Activated T-helper 17 cell treated with anti-CD3 and anti-CD28 coated beads, Interleukin-2, amount 50 U/mL, for 72 hours (primary cell): Measurements from ENCODE around the gene SLC4A9. TPM values are rescaled to one million over a fixed set of nuclear protein-coding genes. Genes with fewer than 3 reads are reported as not detected.
A peak's percentile ranks its signal among the peaks of the same experiment; 100 is the strongest.

Experiments
- ATAC-seq: fragments of 150-1000 bp; cut with Tn5 transposase; replicated peaks from 2 replicates; pipeline ENCODE4 v1.10.0; 2021; ENCODE audit warnings: mild to moderate bottlenecking, moderate library complexity
- H3K27ac Mint-ChIP-seq: one replicate; pipeline ENCODE4 v1.8.0; 2022; ENCODE audit warnings: mixed read lengths
- H3K27me3 Mint-ChIP-seq: one replicate; pipeline ENCODE4 v1.8.0; 2022; ENCODE audit warnings: mixed read lengths
- H3K36me3 Mint-ChIP-seq: one replicate; pipeline ENCODE4 v1.8.0; 2022; ENCODE audit warnings: low read depth, mild to moderate bottlenecking, mixed read lengths
- H3K4me1 Mint-ChIP-seq: one replicate; pipeline ENCODE4 v1.8.0; 2022; ENCODE audit warnings: mixed read lengths
- H3K4me3 Mint-ChIP-seq: one replicate; pipeline ENCODE4 v1.8.0; 2022; ENCODE audit warnings: mild to moderate bottlenecking, mixed read lengths
- H3K9me3 Mint-ChIP-seq: one replicate; pipeline ENCODE4 v1.8.0; 2022; ENCODE audit warnings: mixed read lengths
- total RNA-seq, 2 donors: library from RNA; stranded (reverse); gene quantifications; one replicate each; pipeline ENCODE4 v1.2.3, GENCODE V29; 2022

SLC4A9 gene
- total RNA-seq, 2 donors from 2014 or later = 0.26 TPM

GRCh38 chr5:140388052-140388451 lies 28.1 kb downstream of the SLC4A9 start:
- no peaks in the 10 kb centered on the region for H3K9me3 Mint-ChIP-seq
- H3K4me1 Mint-ChIP-seq = peaks cover 6% of the 10 kb centered on the region
- no peak for ATAC-seq
- no peak overlapping the region for H3K27ac Mint-ChIP-seq
- no peaks in the 10 kb centered on the region for H3K27me3 Mint-ChIP-seq
- H3K4me3 Mint-ChIP-seq = no peak overlapping the region
- no peaks in the 10 kb centered on the region for H3K36me3 Mint-ChIP-seq

GRCh38 chr5:140391312-140391711 lies 31.3 kb downstream of the SLC4A9 start:
- Mint-ChIP-seq H3K36me3 (no peaks in the 10 kb centered on the region), H3K27me3 (no peaks in the 10 kb centered on the region), H3K9me3 (no peaks in the 10 kb centered on the region), H3K4me3 (no peak overlapping the region), H3K27ac (no peak overlapping the region), H3K4me1 (no peaks in the 10 kb centered on the region)
- ATAC-seq = no peak

- no peaks in the 10 kb centered on the region for H3K27me3 Mint-ChIP-seq
- H3K4me1 Mint-ChIP-seq = no peaks in the 10 kb centered on the region
- H3K36me3 Mint-ChIP-seq = no peaks in the 10 kb centered on the region
- H3K9me3 Mint-ChIP-seq = no peaks in the 10 kb centered on the region
- no peak overlapping the region for H3K4me3 Mint-ChIP-seq
- ATAC-seq = no peak
- H3K27ac Mint-ChIP-seq = no peak overlapping the region
Measured at GRCh38 chr5:140391732-140392131, 31.7 kb downstream of the SLC4A9 start.

DNA sequence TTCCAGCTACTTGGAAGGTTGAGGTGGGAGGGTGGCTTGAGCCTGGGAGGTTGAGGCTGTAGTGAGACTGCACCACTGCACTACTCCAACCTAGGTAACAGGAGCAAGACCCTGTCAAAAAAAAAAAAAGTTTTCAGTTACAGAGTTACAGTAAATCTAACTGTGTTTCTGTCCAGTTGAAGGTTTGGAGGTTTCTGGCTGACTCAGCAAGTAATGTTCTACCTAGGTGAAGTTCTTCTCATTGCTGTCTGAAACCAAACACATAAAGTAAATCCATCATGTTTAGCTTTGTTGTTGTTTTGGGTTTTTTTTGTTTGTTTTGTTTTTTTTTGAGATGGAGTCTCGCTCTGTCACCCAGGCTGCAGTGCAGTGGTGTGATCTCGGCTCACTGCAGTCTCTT lies 33.7 kb downstream of the SLC4A9 start:
- H3K4me1 Mint-ChIP-seq = no peaks in the 10 kb centered on the region
- H3K27ac Mint-ChIP-seq = no peak overlapping the region
- no peaks in the 10 kb centered on the region for H3K36me3 Mint-ChIP-seq
- no peaks in the 10 kb centered on the region for H3K9me3 Mint-ChIP-seq
- no peak for ATAC-seq
- no peaks in the 10 kb centered on the region for H3K27me3 Mint-ChIP-seq
- no peak overlapping the region for H3K4me3 Mint-ChIP-seq

- Mint-ChIP-seq H3K36me3 (no peaks in the 10 kb centered on the region), H3K4me1 (peaks cover under 1% of the 10 kb centered on the region), H3K27me3 (no peaks in the 10 kb centered on the region), H3K27ac (no peak overlapping the region), H3K9me3 (no peaks in the 10 kb centered on the region), H3K4me3 (no peak overlapping the region)
- ATAC-seq = no peak
Measured at GRCh38 chr5:140398379-140398811, 38.4 kb downstream of the SLC4A9 start.

DNA sequence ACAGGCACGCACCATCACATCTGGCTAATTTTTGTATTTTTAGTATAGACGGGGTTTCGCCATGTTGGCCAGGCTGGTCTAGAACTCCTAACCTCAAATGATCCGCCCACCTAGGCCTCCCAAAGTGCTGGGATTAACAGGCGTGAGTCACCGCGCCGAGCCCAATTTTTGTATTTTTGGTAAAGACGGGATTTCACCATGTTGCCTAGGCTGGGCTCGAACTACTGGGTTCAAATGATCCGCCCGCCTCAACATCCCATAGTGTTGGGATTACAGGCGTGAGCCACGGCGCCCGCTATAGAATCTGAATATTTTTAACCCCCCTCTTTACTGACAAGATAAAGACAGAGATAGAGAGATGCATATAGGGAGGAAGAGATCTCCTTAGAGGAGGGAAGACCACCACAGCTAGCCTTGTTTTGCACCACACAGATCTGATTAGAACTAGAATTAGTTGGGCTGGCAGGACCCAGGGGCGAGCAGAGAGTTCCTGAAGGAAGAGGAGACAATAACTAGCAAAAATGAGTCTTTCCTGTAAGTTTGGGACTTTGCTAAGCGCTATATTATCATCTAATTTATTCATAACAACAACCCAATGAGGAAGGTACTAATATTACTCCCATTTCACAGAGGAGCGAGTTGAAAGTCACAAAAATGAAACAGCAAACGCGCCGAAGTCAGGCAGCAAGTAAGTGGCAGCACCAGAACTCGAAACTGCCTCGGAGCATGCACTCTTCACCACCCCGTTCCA lies 40.2 kb downstream of the SLC4A9 start:
- Mint-ChIP-seq H3K36me3 (no peaks in the 10 kb centered on the region), H3K27me3 (no peaks in the 10 kb centered on the region), H3K27ac (no peak overlapping the region), H3K4me3 (no peak overlapping the region), H3K4me1 (peaks cover 14% of the 10 kb centered on the region), H3K9me3 (no peaks in the 10 kb centered on the region)
- ATAC-seq = peak; percentile 0

DNA sequence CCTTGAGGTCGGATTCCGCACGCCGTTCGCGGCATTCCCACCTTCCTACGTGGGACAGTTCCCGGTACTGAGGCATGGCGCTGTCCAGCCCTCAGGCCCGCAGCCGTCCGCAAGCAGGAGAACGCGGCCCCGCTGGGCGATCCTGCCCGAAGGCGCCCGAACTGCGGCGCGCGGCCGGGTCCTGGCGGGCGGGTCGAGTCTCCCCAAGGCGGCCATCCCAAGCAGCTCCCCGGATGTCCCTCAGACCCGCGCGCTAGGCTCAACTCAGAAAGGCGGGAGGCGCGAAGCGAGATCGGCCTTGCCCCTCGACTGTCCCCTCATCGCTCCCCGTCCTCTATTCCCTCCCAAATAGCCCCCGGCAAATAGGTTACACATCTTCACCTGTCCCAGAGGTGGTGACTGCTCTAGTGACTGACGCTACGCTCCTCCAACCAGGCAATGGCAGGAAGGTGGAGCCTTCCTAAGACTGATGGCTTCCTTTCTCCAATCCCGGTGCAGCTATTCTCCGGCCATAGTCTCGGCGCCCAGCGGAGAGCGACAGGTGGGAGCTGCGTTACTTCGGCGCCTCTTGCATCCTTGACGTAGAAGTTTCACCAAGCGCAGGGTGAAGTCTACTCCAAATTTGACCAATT lies 40.9 kb downstream of the SLC4A9 start:
- H3K27ac Mint-ChIP-seq = no peak overlapping the region
- H3K27me3 Mint-ChIP-seq = no peaks in the 10 kb centered on the region
- ATAC-seq = peak; percentile 79
- H3K36me3 Mint-ChIP-seq = peaks cover under 1% of the 10 kb centered on the region
- H3K9me3 Mint-ChIP-seq = no peaks in the 10 kb centered on the region
- no peak overlapping the region for H3K4me3 Mint-ChIP-seq
- H3K4me1 Mint-ChIP-seq = peaks cover 15% of the 10 kb centered on the region

DNA sequence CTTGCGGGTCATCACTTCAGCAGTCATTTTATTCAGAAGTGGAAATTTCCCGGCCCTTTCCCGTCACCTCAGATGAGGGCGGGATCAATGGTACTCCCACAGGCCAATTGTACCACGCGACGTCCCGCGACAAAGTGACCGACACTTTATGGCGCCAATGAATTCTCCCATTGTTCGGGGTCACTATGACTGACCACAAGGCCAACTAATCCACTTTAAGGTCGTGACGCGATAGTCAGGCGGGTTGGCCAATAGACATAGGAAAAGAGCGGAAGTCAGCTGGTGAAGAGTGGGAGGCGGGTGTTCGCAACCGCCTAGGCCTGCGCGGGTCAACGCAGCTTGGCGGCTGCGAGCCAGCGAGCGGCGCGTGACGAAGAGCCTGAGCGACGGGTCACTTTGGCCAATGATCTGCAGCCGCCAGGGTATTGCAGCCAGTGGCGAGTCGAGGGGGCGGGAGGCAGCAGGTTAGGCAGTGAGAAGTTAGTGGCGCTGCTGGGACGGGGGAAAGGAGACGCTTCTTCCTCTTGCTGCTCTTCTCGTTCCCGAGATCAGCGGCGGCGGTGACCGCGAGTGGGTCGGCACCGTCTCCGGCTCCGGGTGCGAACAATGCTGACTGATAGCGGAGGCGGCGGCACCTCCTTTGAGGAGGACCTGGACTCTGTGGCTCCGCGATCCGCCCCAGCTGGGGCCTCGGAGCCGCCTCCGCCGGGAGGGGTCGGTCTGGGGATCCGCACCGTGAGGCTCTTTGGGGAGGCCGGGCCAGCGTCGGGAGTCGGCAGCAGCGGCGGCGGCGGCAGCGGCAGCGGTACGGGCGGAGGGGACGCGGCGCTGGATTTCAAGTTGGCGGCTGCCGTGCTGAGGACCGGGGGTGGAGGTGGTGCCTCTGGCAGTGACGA lies 41.6 kb downstream of the SLC4A9 start, which contains the start of gene ANKHD1:
TSS of gene ANKHD1 (plus strand) at position 472 of the 896 bp plus-strand sequence. CDS start at position 607, 135 bp downstream.
- peaks cover 8% of the 10 kb centered on the region for H3K36me3 Mint-ChIP-seq
- no peaks in the 10 kb centered on the region for H3K9me3 Mint-ChIP-seq
- H3K27me3 Mint-ChIP-seq = no peaks in the 10 kb centered on the region
- ATAC-seq = peak; percentile 87
- H3K4me1 Mint-ChIP-seq = peaks cover 15% of the 10 kb centered on the region
- H3K4me3 Mint-ChIP-seq = no peak within 1 kb of the TSS
- H3K27ac Mint-ChIP-seq = no peak within 1 kb of the TSS

DNA sequence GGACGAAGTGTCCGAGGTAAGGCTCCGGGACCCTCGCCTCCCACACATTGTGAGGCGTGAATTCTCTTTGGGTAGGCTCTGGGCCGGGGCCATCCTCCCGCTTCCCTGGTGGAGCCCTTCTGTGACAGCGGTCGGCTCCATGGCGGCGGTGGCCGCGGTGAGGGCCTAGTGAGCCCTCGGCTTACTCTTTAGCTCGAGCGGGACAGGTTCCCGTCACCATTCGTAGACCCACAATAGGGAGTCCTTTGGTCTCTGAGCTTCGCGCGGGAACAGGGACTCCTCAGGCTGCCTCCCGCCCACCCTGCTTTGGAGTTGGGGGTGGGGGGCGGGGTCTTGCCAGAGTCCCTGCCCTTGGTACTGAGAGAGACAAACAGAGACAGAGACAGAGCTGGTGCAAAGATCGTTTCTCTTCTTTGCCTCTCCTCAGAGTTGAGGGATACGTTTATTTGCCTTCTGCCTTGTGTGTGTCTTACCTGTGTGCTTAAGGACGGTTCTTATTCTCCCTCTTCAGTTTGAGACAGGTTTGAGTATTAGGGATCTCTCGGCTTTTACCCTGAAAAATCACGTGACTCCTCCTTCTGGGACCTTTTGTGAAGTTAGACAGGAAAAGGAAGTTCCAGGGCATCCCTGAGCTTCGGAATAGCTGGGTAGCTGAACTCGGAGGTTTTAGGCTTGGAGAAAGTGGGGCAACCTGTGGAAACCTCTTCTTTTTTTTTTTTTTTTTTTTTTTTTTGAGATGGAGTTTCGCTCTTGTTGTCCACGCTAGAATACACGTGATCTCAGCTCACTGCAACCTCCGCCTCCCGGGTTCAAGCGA lies 42.5 kb downstream of the SLC4A9 start:
- peak; percentile 0 for ATAC-seq
- H3K27ac Mint-ChIP-seq = no peak overlapping the region
- peaks cover 15% of the 10 kb centered on the region for H3K4me1 Mint-ChIP-seq
- peaks cover 14% of the 10 kb centered on the region for H3K36me3 Mint-ChIP-seq
- no peak overlapping the region for H3K4me3 Mint-ChIP-seq
- H3K9me3 Mint-ChIP-seq = no peaks in the 10 kb centered on the region
- H3K27me3 Mint-ChIP-seq = no peaks in the 10 kb centered on the region

GRCh38 chr5:140403613-140404012 lies 43.6 kb downstream of the SLC4A9 start:
- no peak overlapping the region for H3K27ac Mint-ChIP-seq
- H3K4me1 Mint-ChIP-seq = peaks cover 16% of the 10 kb centered on the region
- no peak overlapping the region for H3K4me3 Mint-ChIP-seq
- H3K27me3 Mint-ChIP-seq = no peaks in the 10 kb centered on the region
- no peaks in the 10 kb centered on the region for H3K9me3 Mint-ChIP-seq
- no peak for ATAC-seq
- peaks cover 19% of the 10 kb centered on the region for H3K36me3 Mint-ChIP-seq

- Mint-ChIP-seq H3K27me3 (no peaks in the 10 kb centered on the region), H3K27ac (no peak overlapping the region), H3K4me3 (peak overlapping the region; percentile 8), H3K9me3 (no peaks in the 10 kb centered on the region), H3K4me1 (peaks cover 20% of the 10 kb centered on the region), H3K36me3 (peaks cover 53% of the 10 kb centered on the region)
- no peak for ATAC-seq
Measured at GRCh38 chr5:140408750-140409241, 48.8 kb downstream of the SLC4A9 start.

GRCh38 chr5:140413230-140413629 lies 53.2 kb downstream of the SLC4A9 start:
- Mint-ChIP-seq H3K9me3 (no peaks in the 10 kb centered on the region), H3K36me3 (peaks cover 54% of the 10 kb centered on the region), H3K4me3 (no peak overlapping the region), H3K27me3 (no peaks in the 10 kb centered on the region), H3K4me1 (peaks cover 16% of the 10 kb centered on the region), H3K27ac (no peak overlapping the region)
- ATAC-seq = no peak

- Mint-ChIP-seq H3K9me3 (no peaks in the 10 kb centered on the region), H3K4me3 (no peak overlapping the region), H3K36me3 (peaks cover 62% of the 10 kb centered on the region), H3K27ac (no peak overlapping the region), H3K4me1 (peaks cover 35% of the 10 kb centered on the region), H3K27me3 (no peaks in the 10 kb centered on the region)
- ATAC-seq = no peak
Measured at GRCh38 chr5:140417235-140417634, 57.2 kb downstream of the SLC4A9 start.
